IgD-negative memory B cell (primary cell): ENCODE data around the gene ZNF79. TPM values are rescaled to one million over a fixed set of nuclear protein-coding genes. Genes with fewer than 3 reads are reported as not detected.

ENCODE experiments used
- H3K27ac Mint-ChIP-seq, 3 donors: one replicate each; pipeline ENCODE4 v1.8.0; 2020 to 2022; ENCODE audit warnings: mild to moderate bottlenecking in 3 of 3, mixed read lengths in 3 of 3, moderate library complexity in 1 of 3
- H3K27me3 Mint-ChIP-seq: one replicate; pipeline ENCODE4 v1.8.0; 2021; ENCODE audit warnings: mixed read lengths
- H3K36me3 Mint-ChIP-seq: one replicate; pipeline ENCODE4 v1.8.0; 2020; ENCODE audit warnings: mild to moderate bottlenecking, mixed read lengths
- H3K4me1 Mint-ChIP-seq, 3 donors: one replicate each; pipeline ENCODE4 v1.8.0; 2020 to 2022; ENCODE audit warnings: mixed read lengths in 3 of 3, mild to moderate bottlenecking in 1 of 3
- H3K4me3 Mint-ChIP-seq, 4 donors: one replicate each; pipeline ENCODE4 v1.8.0; 2020 to 2022; ENCODE audit warnings: mild to moderate bottlenecking in 4 of 4, mixed read lengths in 4 of 4, moderate library complexity in 3 of 4
- H3K9me3 Mint-ChIP-seq, 3 donors: one replicate each; pipeline ENCODE4 v1.8.0; 2020 to 2021; ENCODE audit warnings: mixed read lengths in 3 of 3, mild to moderate bottlenecking in 1 of 3
- polyA plus RNA-seq: library from polyadenylated mRNA; unstranded; fragments of 300-500 nt; fragmentation: Illumina TruSeq; gene quantifications from one replicate; pipeline ENCODE4 v1.2.3, GENCODE V29; 2021

The ZNF79 gene
- polyA plus RNA-seq, 1 donor from 2014 or later, result 8.7 TPM

- no peaks in the 10 kb centered on the region for H3K9me3 Mint-ChIP-seq
- no peak overlapping the region for H3K4me3 Mint-ChIP-seq
- peaks cover 0 to 8% (median 2%) of the 10 kb centered on the region in 3 donors for H3K4me1 Mint-ChIP-seq
- no peaks in the 10 kb centered on the region for H3K27me3 Mint-ChIP-seq
- H3K36me3 Mint-ChIP-seq, result no peaks in the 10 kb centered on the region
- H3K27ac Mint-ChIP-seq, result no peak overlapping the region
These were observed 30.5 kb upstream of the ZNF79 start for GRCh38 chr9:127393645-127394044.

GRCh38 chr9:127395497-127396252 lies 28.5 kb upstream of the ZNF79 start:
- peak overlapping the region; percentile 16 to 86 (median 65) for H3K27ac Mint-ChIP-seq
- no peaks in the 10 kb centered on the region for H3K36me3 Mint-ChIP-seq
- peak overlapping the region; percentile 81 to 92 (median 84) for H3K4me3 Mint-ChIP-seq
- no peaks in the 10 kb centered on the region for H3K9me3 Mint-ChIP-seq
- H3K4me1 Mint-ChIP-seq, result peaks cover 0 to 4% (median 2%) of the 10 kb centered on the region in 3 donors
- H3K27me3 Mint-ChIP-seq, result no peaks in the 10 kb centered on the region

DNA sequence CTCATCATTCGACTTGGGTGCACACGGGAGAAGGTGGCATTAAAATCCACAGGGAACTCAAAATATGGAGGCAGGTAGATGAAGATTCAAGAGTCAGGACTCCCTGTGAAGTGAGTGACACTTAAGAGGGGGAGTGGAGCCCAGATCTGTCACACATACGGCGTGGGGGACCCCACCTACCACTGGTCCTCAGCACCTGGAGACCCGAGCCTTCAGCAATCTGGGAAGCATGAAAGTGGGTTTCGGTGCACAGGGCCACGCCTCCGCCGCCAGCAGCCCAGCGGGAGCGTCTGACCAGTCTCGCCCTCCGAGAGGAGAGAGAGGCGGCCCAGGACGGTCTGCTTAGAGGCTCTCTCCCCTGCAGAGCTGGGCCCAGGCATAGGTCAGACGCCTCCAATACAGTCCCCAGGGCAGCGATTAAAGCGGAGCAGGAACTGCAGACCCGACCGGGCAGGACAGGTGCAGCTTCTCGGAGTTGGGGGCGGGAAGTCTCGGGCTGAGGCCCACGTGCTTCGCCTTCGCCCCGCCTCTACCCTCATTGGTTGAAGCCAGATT lies 27.9 kb upstream of the ZNF79 start:
- Mint-ChIP-seq H3K36me3 (no peaks in the 10 kb centered on the region), H3K27ac (peak overlapping the region; percentile 46 to 86 (median 65)), H3K27me3 (no peaks in the 10 kb centered on the region), H3K4me3 (peak overlapping the region; percentile 81 to 92 (median 84)), H3K4me1 (peaks cover 0 to 4% (median 2%) of the 10 kb centered on the region in 3 donors), H3K9me3 (no peaks in the 10 kb centered on the region)

DNA sequence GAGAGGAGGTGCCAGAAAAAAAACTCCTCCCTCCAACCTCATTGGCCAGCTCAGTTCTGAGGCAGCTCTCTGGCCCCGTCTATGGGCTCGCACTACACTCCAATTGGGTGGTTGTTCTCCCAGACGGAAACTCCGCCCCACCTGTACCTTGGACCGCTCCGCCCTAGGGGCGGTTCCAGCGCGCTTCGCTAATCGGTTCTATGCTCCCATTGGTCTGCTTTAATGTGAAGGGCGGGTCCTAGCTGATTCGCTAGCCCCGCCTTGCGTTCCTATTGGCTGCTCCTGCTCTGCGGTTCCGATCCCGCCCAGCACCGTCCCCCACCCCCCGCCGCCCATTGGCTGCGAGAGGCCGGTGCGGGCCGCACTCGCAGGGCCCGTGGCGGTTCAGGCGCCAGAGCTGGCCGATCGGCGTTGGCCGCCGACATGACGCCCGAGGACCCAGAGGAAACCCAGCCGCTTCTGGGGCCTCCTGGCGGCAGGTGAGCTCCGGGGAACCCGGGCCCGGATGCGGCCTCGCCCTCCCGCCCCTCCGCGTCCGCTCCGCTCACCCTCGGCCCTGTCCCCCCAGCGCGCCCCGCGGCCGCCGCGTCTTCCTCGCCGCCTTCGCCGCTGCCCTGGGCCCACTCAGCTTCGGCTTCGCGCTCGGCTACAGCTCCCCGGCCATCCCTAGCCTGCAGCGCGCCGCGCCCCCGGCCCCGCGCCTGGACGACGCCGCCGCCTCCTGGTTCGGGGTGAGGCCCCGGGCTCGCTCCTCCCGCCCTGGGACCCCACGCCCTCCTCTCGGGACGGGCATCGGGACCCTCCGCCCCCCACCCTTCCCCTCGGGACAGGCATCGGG lies 27.2 kb upstream of the ZNF79 start, which contains the start of gene SLC2A8:
Gene SLC2A8, plus strand, starts transcription at position 362 of the 838 bp plus-strand sequence. Its CDS starts 62 bp downstream, at position 424.
- H3K9me3 Mint-ChIP-seq, result no peaks in the 10 kb centered on the region
- peak within 1 kb of the TSS; percentile 46 to 86 (median 65) for H3K27ac Mint-ChIP-seq
- H3K27me3 Mint-ChIP-seq, result no peaks in the 10 kb centered on the region
- peak within 1 kb of the TSS; percentile 81 to 92 (median 86) for H3K4me3 Mint-ChIP-seq
- H3K36me3 Mint-ChIP-seq, result peaks cover 5% of the 10 kb centered on the region
- H3K4me1 Mint-ChIP-seq, result peaks cover 0 to 4% (median 2%) of the 10 kb centered on the region in 3 donors

DNA sequence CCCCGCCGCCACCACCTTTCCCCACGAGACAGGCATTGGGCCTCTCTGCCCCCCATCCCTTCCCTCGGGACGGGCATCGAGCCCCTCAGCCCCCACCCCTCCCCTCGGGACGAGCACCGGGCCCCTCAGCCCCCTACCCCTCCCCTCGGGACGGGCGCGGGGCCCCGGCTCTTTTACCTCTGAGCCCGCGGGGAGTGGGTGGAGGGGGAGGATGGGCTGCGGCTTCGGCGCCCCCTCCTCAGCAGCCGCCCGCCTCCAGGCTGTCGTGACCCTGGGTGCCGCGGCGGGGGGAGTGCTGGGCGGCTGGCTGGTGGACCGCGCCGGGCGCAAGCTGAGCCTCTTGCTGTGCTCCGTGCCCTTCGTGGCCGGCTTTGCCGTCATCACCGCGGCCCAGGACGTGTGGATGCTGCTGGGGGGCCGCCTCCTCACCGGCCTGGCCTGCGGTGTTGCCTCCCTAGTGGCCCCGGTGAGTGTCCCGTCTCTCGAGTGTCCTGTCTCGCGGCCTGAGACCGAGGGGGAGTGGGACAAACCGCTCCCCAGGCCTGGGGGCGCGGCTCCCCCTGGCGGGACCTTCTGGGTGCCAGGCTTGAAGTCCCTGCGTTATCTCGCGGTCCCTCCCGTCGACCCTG lies 26.4 kb upstream of the ZNF79 start:
- Mint-ChIP-seq H3K4me3 (peak overlapping the region; percentile 81 to 92 (median 86)), H3K36me3 (peaks cover 7% of the 10 kb centered on the region), H3K27ac (peak overlapping the region in 2 of 3 donors; percentile 28 to 62), H3K27me3 (no peaks in the 10 kb centered on the region), H3K9me3 (no peaks in the 10 kb centered on the region), H3K4me1 (peaks cover 0 to 4% (median 2%) of the 10 kb centered on the region in 3 donors)

DNA sequence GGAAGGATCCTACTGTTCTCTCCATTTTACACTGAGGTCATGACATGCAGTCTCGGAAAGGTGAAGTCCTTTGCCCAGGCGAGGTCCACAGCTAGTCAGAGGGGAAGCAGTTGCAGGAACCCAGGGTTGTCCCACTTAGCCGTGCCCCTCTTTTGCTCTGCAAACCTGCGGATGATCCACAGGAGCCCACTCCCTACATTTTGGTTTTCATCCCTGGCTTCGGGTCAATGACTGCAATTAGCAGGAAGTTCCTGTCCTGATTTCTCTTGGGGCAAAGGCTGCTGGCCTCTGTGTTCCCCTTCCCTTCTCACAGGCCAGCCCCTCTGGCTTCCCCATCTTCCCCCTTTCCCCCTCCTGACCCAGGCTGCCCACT lies 25.9 kb upstream of the ZNF79 start:
- Mint-ChIP-seq H3K36me3 (peaks cover 7% of the 10 kb centered on the region), H3K27ac (peak overlapping the region in 2 of 3 donors; percentile 28 to 62), H3K9me3 (no peaks in the 10 kb centered on the region), H3K4me3 (peak overlapping the region; percentile 74 to 89 (median 84)), H3K27me3 (no peaks in the 10 kb centered on the region), H3K4me1 (peaks cover 0 to 4% (median 2%) of the 10 kb centered on the region in 3 donors)

DNA sequence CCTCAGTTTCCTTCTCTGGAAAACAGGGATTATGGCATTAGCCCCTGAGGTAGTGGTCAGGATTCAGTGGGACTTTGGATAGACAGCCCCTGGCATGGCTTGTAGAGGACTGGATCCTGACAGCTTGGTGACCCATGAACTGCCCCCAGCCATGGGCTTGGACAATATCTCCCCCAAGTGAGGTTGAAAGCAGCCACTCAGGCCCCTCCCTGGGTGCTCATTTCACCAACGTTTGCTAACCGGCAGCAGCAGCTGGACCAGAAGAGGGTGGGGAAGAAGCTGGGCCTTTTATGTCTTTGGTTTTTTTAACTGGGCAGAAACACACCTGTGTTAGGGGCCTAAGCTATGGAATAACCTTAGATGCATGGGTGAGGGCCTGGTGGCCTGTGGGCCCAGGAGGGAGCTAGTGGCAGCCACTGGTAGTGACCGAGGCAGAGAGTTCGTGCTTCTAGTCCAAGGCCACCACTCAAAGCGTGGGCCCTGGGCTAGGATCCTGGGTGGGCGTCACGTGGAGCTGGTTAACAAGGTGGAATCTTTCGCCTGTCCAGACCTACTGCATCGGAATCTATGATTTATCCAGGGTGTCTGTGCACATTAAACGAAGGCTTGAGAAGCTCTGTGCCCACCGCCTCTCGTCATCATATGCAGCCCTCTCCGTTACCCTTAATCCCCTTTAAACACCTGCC lies 25.3 kb upstream of the ZNF79 start:
- Mint-ChIP-seq H3K9me3 (no peaks in the 10 kb centered on the region), H3K27ac (peak overlapping the region in 2 of 3 donors; percentile 28 to 62), H3K4me3 (peak overlapping the region; percentile 74 to 89 (median 84)), H3K27me3 (no peaks in the 10 kb centered on the region), H3K36me3 (peaks cover 7% of the 10 kb centered on the region), H3K4me1 (peaks cover 0 to 4% (median 2%) of the 10 kb centered on the region in 3 donors)

- Mint-ChIP-seq H3K36me3 (peaks cover 7% of the 10 kb centered on the region), H3K27me3 (no peaks in the 10 kb centered on the region), H3K9me3 (no peaks in the 10 kb centered on the region), H3K27ac (no peak overlapping the region), H3K4me1 (peaks cover 0 to 4% (median 2%) of the 10 kb centered on the region in 3 donors), H3K4me3 (peak overlapping the region in 1 of 4 donors; percentile 83)
These were observed 24.4 kb upstream of the ZNF79 start for GRCh38 chr9:127399736-127400269.

- Mint-ChIP-seq H3K9me3 (no peaks in the 10 kb centered on the region), H3K4me1 (no peaks in the 10 kb centered on the region), H3K36me3 (peaks cover 7% of the 10 kb centered on the region), H3K27me3 (no peaks in the 10 kb centered on the region), H3K27ac (no peak overlapping the region), H3K4me3 (no peak overlapping the region)
These were observed 21.6 kb upstream of the ZNF79 start for GRCh38 chr9:127402401-127403090.

DNA sequence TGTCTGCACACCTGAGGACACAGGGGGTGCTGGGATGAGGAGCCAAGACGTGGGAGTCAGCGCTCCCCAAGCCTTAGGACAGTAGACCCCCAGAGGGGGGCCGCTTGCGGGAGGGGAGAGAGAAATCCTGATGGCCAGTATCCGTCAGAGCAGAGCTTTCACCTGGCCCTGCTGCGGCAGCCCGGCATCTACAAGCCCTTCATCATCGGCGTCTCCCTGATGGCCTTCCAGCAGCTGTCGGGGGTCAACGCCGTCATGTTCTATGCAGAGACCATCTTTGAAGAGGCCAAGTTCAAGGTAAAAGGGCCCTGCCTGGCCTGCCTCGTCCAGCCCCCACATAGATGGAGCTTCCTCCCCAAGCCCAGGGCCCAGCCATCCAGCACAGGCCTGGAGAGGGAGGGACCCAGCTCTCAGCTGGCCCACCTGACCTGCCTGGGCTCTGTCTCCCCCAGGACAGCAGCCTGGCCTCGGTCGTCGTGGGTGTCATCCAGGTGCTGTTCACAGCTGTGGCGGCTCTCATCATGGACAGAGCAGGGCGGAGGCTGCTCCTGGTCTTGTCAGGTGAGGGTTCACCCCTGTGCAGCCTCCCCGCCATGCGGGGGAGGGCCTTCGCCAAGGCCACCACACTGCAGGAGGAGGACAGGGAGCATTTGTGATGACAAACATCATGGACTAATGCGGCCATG lies 20.5 kb upstream of the ZNF79 start:
- no peak overlapping the region for H3K4me3 Mint-ChIP-seq
- no peak overlapping the region for H3K27ac Mint-ChIP-seq
- H3K9me3 Mint-ChIP-seq, result no peaks in the 10 kb centered on the region
- H3K27me3 Mint-ChIP-seq, result no peaks in the 10 kb centered on the region
- peaks cover 7% of the 10 kb centered on the region for H3K36me3 Mint-ChIP-seq
- H3K4me1 Mint-ChIP-seq, result no peaks in the 10 kb centered on the region

- Mint-ChIP-seq H3K9me3 (no peaks in the 10 kb centered on the region), H3K4me1 (peaks cover 0 to under 1% (median 0%) of the 10 kb centered on the region in 3 donors), H3K27me3 (no peaks in the 10 kb centered on the region), H3K4me3 (no peak overlapping the region), H3K27ac (no peak overlapping the region), H3K36me3 (peaks cover 7% of the 10 kb centered on the region)
These were observed 19.6 kb upstream of the ZNF79 start for GRCh38 chr9:127404631-127405030.

DNA sequence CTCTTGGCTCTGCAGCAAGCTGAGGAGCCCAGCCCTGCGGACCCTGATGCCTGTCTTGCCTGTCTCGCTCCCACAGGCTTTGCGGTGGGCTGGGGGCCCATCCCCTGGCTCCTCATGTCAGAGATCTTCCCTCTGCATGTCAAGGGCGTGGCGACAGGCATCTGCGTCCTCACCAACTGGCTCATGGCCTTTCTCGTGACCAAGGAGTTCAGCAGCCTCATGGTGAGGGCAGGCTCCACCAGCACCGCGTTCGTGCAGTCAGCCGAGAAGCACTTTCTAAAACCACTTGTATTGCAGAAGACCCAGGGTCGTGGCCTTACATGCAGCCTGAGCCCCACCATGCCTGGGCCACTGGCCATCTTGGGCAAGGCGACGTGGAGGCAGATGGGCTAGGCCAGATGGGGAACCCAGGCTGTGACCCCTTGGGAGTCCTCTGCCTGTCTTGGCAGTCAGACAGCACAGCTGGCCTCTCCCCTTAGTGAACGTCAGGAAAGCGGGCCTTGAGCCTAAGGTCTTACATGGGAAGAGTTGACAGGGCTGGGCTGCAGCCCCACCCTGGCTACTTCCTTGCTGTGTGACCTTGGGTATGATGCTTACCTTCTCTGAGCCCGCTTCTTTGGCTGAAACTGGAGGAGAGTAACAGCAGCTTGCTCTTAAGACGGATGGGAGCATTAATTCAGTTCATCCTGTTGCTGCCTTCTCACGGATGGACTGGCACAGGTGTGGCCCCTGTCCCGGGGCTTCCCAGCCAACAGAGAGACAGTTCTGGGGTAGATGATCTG lies 18.6 kb upstream of the ZNF79 start:
- Mint-ChIP-seq H3K4me3 (no peak overlapping the region), H3K36me3 (peaks cover 7% of the 10 kb centered on the region), H3K27me3 (no peaks in the 10 kb centered on the region), H3K27ac (peak overlapping the region in 1 of 3 donors; percentile 39), H3K9me3 (no peaks in the 10 kb centered on the region), H3K4me1 (peaks cover 0 to 4% (median 0%) of the 10 kb centered on the region in 3 donors)
